ENCODE measurements around the gene ALDOA.

Gene ALDOA

GRCh38 chr16:30022887-30023286 lies 42.7 kb upstream of the ALDOA start, which contains the start of gene C16orf92:
Gene C16orf92 (plus strand): TSS chr16:30023198. CDS start chr16:30023341, 143 bp downstream.
- no peaks in the 10 kb centered on the region for H3K79me2 ChIP-seq
- H3K4me1 ChIP-seq: peaks cover 3% of the 10 kb centered on the region
- no peaks in the 10 kb centered on the region for H3K36me3 ChIP-seq (ENCODE audit: control insufficient read depth, insufficient read depth, low read length)
- H3K9me3 ChIP-seq (ENCODE audit: control insufficient read depth, low read length): no peaks in the 10 kb centered on the region
- no peak within 1 kb of the TSS for H3K4me3 ChIP-seq (ENCODE audit: low read depth, low read length)
- no peak within 1 kb of the TSS for H2AFZ ChIP-seq
- TF ChIP-seq CTCF (IDR thresholded peaks at IDR 0.05): no peak
- no peak within 1 kb of the TSS for H3K9ac ChIP-seq
- no peak within 1 kb of the TSS for H3K27ac ChIP-seq
- H3K27me3 ChIP-seq (ENCODE audit: control insufficient read depth, insufficient read depth, low read length): no peaks in the 10 kb centered on the region
- H3K4me2 ChIP-seq (ENCODE audit: low read length): no peak within 1 kb of the TSS

GRCh38 chr16:30023586-30023985 lies 42.0 kb upstream of the ALDOA start:
- no peaks in the 10 kb centered on the region for H3K36me3 ChIP-seq (ENCODE audit: control insufficient read depth, insufficient read depth, low read length)
- H3K79me2 ChIP-seq: no peaks in the 10 kb centered on the region
- no peaks in the 10 kb centered on the region for H3K27me3 ChIP-seq (ENCODE audit: control insufficient read depth, insufficient read depth, low read length)
- no peak overlapping the region for H3K4me3 ChIP-seq (ENCODE audit: low read depth, low read length)
- H3K9ac ChIP-seq: no peak overlapping the region
- H3K4me1 ChIP-seq: peaks cover 4% of the 10 kb centered on the region
- TF ChIP-seq CTCF (IDR thresholded peaks at IDR 0.05): no peak
- no peak overlapping the region for H2AFZ ChIP-seq
- no peak overlapping the region for H3K4me2 ChIP-seq (ENCODE audit: low read length)
- no peaks in the 10 kb centered on the region for H3K9me3 ChIP-seq (ENCODE audit: control insufficient read depth, low read length)
- H3K27ac ChIP-seq: no peak overlapping the region

- no peak overlapping the region for H3K4me2 ChIP-seq (ENCODE audit: low read length)
Observed at GRCh38 chr16:30024451-30024850, 41.1 kb upstream of the ALDOA start.

GRCh38 chr16:30025156-30025555 lies 40.4 kb upstream of the ALDOA start:
- H3K36me3 ChIP-seq (ENCODE audit: control insufficient read depth, insufficient read depth, low read length): no peaks in the 10 kb centered on the region
- no peaks in the 10 kb centered on the region for H3K9me3 ChIP-seq (ENCODE audit: control insufficient read depth, low read length)
- H3K4me1 ChIP-seq: peaks cover 4% of the 10 kb centered on the region
- no peaks in the 10 kb centered on the region for H3K79me2 ChIP-seq
- no peak overlapping the region for H3K9ac ChIP-seq
- TF ChIP-seq CTCF (IDR thresholded peaks at IDR 0.05): no peak
- no peak overlapping the region for H2AFZ ChIP-seq
- no peaks in the 10 kb centered on the region for H3K27me3 ChIP-seq (ENCODE audit: control insufficient read depth, insufficient read depth, low read length)
- H3K4me2 ChIP-seq (ENCODE audit: low read length): no peak overlapping the region
- no peak overlapping the region for H3K4me3 ChIP-seq (ENCODE audit: low read depth, low read length)
- no peak overlapping the region for H3K27ac ChIP-seq

More at GRCh38 chr16:30024451-30024850, 41.1 kb upstream of the ALDOA start:
- Histone ChIP-seq H3K4me1 (peaks cover 4% of the 10 kb centered on the region), H2AFZ (no peak overlapping the region), H3K9ac (no peak overlapping the region), H3K27ac (no peak overlapping the region), H3K4me3 (ENCODE audit: low read depth, low read length) (no peak overlapping the region), H3K36me3 (ENCODE audit: control insufficient read depth, insufficient read depth, low read length) (no peaks in the 10 kb centered on the region), H3K27me3 (ENCODE audit: control insufficient read depth, insufficient read depth, low read length) (no peaks in the 10 kb centered on the region), H3K79me2 (no peaks in the 10 kb centered on the region), H3K9me3 (ENCODE audit: control insufficient read depth, low read length) (no peaks in the 10 kb centered on the region)
- no peak for TF ChIP-seq CTCF (IDR thresholded peaks at IDR 0.05)

- Histone ChIP-seq H3K27ac (no peak overlapping the region), H3K79me2 (no peaks in the 10 kb centered on the region), H2AFZ (no peak overlapping the region), H3K9me3 (ENCODE audit: control insufficient read depth, low read length) (no peaks in the 10 kb centered on the region), H3K27me3 (ENCODE audit: control insufficient read depth, insufficient read depth, low read length) (no peaks in the 10 kb centered on the region), H3K4me3 (ENCODE audit: low read depth, low read length) (no peak overlapping the region), H3K4me2 (ENCODE audit: low read length) (no peak overlapping the region), H3K36me3 (ENCODE audit: control insufficient read depth, insufficient read depth, low read length) (no peaks in the 10 kb centered on the region), H3K4me1 (peaks cover 4% of the 10 kb centered on the region), H3K9ac (no peak overlapping the region)
- no peak for TF ChIP-seq CTCF (IDR thresholded peaks at IDR 0.05)
Observed at GRCh38 chr16:30025574-30025973, 40.0 kb upstream of the ALDOA start.
